ENCODE measurements around the gene PYROXD2. TPM values are rescaled to one million over a fixed set of nuclear protein-coding genes. Genes with fewer than 3 reads are reported as not detected.
A peak's percentile ranks its signal among the peaks of the same experiment; 100 is the strongest.

Gene PYROXD2
- total RNA-seq, 1 donor from 2014 or later: 7.3 TPM

DNA sequence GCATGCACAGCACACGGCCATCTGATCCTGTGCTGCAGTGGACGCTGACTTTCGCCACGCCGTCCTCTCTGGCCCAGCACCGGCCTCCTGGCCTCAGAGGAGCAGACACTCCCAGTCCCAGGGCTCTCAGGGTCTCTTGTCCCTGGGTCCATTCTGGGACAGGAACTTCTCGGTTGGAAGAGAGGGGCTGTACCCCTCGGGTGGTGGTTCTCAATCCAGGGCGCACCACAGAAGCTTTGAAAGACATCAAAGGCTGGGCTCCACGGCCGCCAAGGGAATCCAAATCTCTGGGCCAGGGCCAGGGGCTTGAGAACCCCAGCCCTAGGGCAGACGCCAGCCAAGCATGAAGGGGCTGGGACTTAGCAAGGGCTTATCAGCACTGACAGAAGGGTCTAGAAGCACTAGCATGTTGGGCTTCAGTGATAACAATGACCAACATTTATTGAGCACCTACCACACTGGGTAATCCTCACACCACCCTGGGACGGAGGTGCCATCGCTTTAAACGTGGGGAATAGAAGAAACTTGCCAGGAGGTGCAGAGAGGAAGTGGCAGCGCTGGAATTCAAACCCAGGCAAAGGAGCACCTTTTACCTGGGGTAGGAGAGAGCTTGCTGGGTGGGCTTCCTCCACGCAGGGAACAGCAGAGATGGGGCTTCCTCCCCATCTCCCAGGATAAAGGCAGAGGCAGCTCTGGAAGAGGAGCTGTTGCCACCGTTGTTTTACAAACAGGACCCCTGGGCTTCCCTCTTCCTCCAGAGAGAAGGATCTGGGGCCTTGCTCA lies 1.8 kb upstream of the PYROXD2 start:
- no peak for DNase-seq (ENCODE audit: low read depth)

GRCh38 chr10:98415731-98416119 lies 743 bp upstream of the PYROXD2 start:
- DNase-seq (ENCODE audit: low read depth): peak; percentile 22

DNA sequence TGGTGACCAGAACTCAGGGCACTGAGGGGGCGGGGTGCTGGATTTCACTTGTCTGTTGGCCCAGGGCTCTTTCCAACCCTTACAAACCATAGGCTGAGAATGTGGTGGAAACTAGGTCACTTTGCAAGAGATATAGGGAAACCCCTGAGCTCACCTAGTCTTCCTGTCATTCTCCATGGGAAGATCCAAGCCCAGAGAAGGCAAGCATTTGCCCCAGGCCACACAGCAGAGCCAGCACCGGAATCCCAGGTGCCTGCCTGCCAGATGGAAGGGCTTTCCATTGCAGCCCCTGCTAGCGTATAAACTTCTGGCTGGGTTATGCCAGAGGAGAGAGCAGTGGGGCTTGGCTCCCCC lies 427 bp downstream of the PYROXD2 start:
- DNase-seq (ENCODE audit: low read depth): no peak

GRCh38 chr10:98411768-98412167 lies 3.2 kb downstream of the PYROXD2 start:
- DNase-seq (ENCODE audit: low read depth): peak; percentile 62

DNA sequence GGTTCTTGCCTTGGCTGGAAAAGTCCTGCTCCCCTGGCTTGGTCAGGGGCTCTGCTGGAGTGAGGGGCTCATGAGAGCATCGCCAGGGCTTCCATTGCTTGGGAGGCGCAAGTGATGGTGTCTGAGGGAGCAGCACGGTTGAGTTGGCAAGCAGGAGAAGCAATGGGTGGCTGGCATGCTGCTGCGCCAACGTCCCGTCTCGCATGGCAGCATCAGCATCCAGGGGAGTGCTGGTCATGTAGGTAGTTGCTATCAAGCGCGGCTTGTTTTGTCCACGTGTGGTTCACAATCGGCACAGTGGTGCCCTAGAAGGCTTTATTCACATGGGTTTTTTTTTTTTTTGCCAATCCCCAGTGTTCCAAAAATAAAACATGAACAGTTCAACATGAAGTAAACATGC lies 3.8 kb downstream of the PYROXD2 start:
- DNase-seq (ENCODE audit: low read depth): no peak

- no peak for DNase-seq (ENCODE audit: low read depth)
Observed at GRCh38 chr10:98410759-98411158, 4.2 kb downstream of the PYROXD2 start.

DNA sequence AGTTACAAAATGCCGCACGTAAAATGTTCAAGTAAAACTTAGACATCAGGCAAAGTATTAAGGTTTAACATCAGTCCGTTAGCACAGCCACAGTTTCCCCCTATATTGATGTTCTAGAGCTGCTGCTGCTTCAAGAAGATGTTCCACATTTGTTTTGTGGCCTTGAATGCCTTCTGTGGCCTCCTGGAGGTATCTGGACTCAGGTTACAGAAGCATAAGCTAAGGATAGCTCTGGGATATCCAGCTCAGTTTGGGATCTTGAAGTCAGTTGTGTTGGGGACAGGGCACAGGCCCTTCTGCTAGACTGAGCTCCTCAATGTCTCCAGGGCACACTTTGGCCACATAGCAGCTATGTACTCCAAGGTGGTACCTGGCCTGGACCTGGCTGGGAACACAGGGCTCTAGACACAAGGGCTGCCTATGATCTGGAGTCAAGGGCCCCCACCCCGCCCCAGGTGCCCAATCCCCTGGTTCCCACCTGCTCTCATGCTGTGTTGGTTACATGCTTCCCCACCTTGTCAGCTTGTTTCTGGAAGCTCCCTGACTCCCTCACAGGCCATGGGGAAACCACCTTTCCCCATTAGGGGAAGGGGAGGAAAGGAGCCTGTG lies 4.7 kb downstream of the PYROXD2 start:
- DNase-seq (ENCODE audit: low read depth): peak; percentile 66

DNA sequence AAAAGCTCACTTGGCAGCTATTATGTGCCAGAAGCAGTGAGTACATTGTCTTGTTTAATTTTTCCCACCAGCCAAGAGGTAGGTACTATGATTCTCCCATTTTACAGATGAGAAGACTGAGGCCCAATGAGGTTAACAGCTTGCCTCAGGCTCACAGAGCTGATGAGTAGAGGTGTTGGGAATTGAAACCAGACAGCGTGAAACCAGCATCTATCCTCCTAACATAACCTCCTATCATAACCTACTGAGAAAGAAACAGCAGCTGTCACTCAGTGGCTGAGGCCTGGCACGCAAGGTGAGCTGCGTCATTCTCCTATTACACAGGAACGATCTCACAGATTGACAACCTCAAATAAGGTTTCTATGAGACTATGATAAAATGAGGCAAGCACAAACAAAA lies 6.2 kb downstream of the PYROXD2 start:
- peak; percentile 31 for DNase-seq (ENCODE audit: low read depth)

DNA sequence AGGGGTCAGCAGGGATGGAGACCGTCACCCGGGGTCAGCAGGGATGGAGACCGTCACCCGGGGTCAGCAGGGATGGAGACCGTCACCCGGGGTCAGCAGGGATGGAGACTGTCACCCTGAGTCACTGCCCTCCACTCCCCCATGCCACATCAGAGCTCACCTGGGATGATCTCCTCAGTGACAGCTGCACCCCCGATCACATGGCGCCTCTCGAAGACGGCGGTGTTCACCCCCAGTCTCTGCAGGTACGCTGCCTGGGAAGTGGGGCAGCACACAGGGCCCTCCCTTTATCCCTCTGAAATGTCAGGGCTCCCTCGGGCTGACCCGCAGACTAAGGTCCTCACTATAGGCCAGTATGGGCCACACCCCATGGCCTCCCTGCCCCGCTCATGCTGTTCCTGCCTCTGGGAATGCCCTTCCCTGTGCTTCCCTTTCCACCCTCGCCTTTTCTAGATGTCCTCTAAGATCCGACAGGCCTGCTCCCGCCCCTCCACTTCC lies 7.2 kb downstream of the PYROXD2 start:
- no peak for DNase-seq (ENCODE audit: low read depth)

DNA sequence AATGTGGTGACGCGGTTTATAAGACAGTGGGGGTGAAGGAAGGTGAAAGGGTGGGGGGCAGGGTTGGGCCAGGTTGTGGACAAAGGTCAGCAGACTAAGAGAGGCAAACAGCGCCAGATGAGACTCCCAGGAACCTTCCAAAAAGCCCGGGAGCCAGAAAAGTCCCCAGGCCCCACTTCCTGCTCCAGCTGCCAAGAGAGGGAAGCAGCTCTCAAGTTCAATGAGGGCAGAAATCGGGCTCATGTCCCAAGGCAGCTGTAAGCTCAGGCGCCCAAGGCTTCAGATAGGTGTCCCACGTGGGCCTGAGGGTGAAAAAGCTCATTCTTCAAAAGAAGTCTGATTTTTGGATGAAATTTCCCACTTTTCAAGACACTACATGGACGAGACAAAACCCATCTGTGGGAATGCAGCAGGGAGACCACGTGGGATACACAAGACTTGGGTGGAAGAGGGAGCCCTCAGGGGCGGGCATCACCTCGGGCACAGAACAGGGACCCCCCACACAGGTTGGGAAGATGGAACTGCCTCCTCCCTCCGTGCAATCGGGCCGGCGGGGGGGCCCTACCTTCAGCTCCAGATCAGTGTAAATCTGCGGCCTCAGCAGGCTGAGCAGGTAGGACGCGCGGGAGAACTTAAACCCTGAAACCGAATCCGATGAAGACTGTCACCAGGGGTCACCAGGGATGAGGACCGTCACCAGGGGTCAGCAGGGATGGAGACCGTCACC lies 7.8 kb downstream of the PYROXD2 start:
- DNase-seq (ENCODE audit: low read depth): no peak

- peak; percentile 32 for DNase-seq (ENCODE audit: low read depth)
Observed at GRCh38 chr10:98405422-98405821, 9.6 kb downstream of the PYROXD2 start.

- DNase-seq (ENCODE audit: low read depth): peak; percentile 44
Observed at GRCh38 chr10:98404571-98405359, 10.2 kb downstream of the PYROXD2 start.

- DNase-seq (ENCODE audit: low read depth): peak; percentile 20
Observed at GRCh38 chr10:98403812-98404504, 11.0 kb downstream of the PYROXD2 start.

GRCh38 chr10:98402931-98403718 lies 11.9 kb downstream of the PYROXD2 start:
- no peak for DNase-seq (ENCODE audit: low read depth)

GRCh38 chr10:98402478-98402877 lies 12.5 kb downstream of the PYROXD2 start:
- no peak for DNase-seq (ENCODE audit: low read depth)

DNA sequence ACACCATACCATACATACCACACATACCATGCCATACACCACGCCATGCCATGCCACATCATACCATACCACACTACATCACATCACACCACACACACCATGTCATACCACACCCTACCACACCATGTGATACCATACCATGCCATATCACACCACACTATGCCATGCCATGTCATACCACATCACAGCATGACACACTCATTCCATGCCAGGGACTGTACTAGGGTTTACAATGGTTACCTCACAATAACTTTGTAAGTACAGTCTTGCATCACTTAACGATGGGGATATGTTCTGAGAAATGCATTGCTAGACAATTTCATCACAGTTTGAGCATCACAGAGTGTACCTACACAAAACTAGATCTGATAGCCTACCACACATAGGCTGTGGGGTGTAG lies 14.5 kb downstream of the PYROXD2 start:
- no peak for DNase-seq (ENCODE audit: low read depth)

DNA sequence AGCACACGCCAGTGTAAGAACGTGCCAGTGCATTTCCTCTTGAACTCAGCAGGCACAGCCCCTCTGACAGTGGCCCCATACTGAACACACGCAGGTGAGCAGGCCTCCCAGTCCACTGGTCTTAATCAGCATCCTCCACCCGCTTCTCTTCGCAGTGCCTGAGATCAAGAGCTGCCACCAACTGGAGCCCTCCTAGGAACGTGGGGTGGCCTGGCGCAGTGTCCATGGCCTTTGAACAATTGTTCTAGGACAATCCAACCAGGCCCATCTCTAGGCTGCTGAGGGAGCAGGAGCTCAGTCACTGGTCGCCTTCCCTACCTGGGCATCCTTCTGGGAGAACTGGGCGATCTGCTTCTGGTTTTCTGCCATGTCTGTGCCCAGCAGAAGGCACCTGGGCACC lies 15.2 kb downstream of the PYROXD2 start:
- no peak for DNase-seq (ENCODE audit: low read depth)

GRCh38 chr10:98397089-98397600 lies 17.8 kb downstream of the PYROXD2 start:
- DNase-seq (ENCODE audit: low read depth): no peak

Measured in myocyte (in vitro differentiated cells).